Left cardiac atrium (tissue), 4 donors: Measurements from ENCODE around the gene PCSK9. TPM values are rescaled to one million over a fixed set of nuclear protein-coding genes. Genes with fewer than 3 reads are reported as not detected.
"Not testable (repeated sequence)": the region's sequence is repeated elsewhere in the genome, so short reads cannot be mapped to it uniquely, and the experiment has no call there.

Source experiments
- ATAC-seq, 2 donors: fragments of 200-7000 bp; cut with Tn5 transposase; one replicate each; pipeline ENCODE4 v1.9.1; 2020; ENCODE audit warnings: mild to moderate bottlenecking in 2 of 2, moderate library complexity in 2 of 2
- DNase-seq: peaks from one replicate; pipeline ENCODE4 v3.0.0-alpha.2; 2020
- intact Hi-C, 2 donors: fragments of 100-400 bp; cut with DNase I; formaldehyde crosslinking; loops; one replicate each; pipeline versions ENCODE4 v1.14.1 to v1.15.1; 2022 to 2023
- total RNA-seq, 2 donors: library from RNA; stranded (reverse); fragmentation: NEBNext Ultra II Directional; extraction: Animal tissue kit (Norgen Biotek cat#: 25700); gene quantifications; one replicate each; pipeline ENCODE4 v1.2.1, GENCODE V29; 2021
- donor health status: DM: no; HTN: yes; CAD: no.
- donor health status: DM: no; HTN: yes; CAD: no; lungs with severe emphysema.
- donor health status: DM: yes; HTN: yes; CAD: no.
- donor health status: Dilated cardiomyopathy.

The PCSK9 gene
- total RNA-seq, 2 donors from 2014 or later = 0.13 TPM; not detected in 1

- intact Hi-C loops = no loop called here
- ATAC-seq = no peak
Measured at GRCh38 chr1:55005351-55006140, 33.8 kb upstream of the PCSK9 start.

DNA sequence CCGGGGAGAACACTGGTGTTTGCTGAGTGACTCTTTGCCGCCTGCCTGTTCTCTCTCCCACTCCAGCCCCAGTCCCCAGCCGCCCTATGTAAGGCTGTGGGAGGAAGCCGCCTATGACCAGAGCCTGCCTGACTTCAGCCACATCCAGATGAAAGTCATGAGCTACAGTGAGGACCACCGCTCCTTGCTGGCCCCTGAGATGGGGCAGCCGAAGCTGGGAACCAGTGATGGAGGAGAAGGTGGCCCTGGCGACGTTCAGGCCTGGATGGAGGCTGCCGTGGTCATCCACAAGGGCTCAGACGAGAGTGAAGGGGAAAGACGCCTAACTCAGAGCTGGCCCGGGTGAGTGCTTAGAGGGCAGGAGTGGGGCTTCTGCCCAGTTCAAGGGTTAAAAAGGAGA, 32.4 kb upstream of the PCSK9 start:
- intact Hi-C loops = no loop called here
- DNase-seq = no peak
- ATAC-seq = no peak

More at GRCh38 chr1:55005351-55006140, 33.8 kb upstream of the PCSK9 start:
- no peak for DNase-seq

DNA sequence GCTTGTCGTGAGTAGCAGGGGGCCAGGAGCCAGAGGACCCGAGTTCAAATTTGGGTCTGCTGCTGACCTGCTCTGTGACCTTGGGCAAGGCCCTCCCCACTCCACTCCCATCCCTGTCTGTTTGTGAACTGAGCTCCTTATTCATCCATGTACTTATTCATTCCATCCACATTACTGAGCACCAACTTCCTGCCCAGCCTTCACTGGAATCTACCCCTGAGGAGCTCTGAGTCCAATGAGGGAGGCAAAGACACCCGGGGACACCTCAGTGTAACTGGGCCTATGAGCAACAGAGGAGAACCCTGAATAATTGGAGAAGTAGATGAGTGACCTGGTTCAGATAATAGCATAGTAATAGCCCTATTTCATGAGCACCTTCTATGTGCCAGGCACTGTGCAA, 31.7 kb upstream of the PCSK9 start:
- DNase-seq (no peak), ATAC-seq (no peak)
- intact Hi-C loops = no loop called here

DNA sequence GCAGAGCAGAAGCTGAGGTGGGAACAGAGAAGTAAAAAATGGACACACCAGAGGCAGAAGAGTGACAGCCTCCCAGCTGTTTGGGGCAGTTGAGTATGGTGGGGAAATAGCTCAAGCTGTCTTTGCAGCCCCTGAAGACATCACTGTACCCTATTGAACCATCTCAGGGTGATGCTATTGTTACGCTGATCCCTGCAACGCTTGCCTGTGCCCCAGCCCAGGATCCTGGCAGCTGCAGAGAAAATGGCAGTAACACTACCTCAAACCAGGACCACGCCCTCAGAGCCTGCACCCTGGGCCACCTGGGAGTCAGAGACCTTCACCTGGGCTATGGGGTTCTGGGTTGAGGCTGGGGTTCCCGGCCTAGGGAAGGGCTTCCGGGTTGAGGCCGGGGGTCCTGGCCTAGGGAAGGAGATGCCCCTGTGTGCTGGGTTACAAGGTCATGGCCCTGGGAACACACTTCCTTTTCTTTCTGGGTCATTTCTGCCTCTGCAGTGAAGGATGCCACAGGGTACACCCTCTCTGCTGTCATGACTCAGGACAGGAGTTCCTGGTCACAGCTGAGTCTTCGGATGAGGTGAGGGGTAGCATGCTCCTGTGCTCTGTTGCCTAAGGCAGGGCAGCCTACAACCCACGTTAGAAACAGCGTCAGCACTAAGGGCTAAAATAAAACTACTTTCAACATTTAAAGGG, 29.0 kb upstream of the PCSK9 start:
- ATAC-seq (no peak), DNase-seq (no peak)
- intact Hi-C loops = no loop called here

- DNase-seq (no peak), ATAC-seq (no peak)
- intact Hi-C loops = no loop called here
Measured at GRCh38 chr1:55010887-55011217, 28.5 kb upstream of the PCSK9 start.

DNA sequence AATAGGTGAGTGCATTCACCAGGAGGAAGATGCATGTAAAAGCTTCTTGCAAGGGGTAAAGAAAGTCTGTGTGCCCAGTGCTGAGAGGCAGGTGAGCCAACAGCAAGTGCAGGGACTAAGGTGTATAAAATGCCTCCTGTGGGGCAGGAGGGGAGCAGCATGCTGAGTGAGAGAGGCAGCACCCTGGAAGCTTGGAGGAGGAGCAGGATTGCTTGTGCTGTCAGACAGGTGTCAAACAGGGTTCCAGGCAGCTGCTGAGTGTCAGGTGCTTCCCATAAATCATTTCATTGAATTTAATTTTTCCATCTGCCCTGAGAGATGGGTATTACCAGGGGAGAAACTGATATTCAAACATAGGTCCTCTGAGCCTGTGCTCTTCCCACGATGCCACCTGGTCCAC, 26.7 kb upstream of the PCSK9 start:
- ATAC-seq (no peak), DNase-seq (no peak)
- intact Hi-C loops = no loop called here

GRCh38 chr1:55015123-55015522, 24.2 kb upstream of the PCSK9 start:
- ATAC-seq (no peak), DNase-seq (no peak)
- intact Hi-C loops = no loop called here

DNA sequence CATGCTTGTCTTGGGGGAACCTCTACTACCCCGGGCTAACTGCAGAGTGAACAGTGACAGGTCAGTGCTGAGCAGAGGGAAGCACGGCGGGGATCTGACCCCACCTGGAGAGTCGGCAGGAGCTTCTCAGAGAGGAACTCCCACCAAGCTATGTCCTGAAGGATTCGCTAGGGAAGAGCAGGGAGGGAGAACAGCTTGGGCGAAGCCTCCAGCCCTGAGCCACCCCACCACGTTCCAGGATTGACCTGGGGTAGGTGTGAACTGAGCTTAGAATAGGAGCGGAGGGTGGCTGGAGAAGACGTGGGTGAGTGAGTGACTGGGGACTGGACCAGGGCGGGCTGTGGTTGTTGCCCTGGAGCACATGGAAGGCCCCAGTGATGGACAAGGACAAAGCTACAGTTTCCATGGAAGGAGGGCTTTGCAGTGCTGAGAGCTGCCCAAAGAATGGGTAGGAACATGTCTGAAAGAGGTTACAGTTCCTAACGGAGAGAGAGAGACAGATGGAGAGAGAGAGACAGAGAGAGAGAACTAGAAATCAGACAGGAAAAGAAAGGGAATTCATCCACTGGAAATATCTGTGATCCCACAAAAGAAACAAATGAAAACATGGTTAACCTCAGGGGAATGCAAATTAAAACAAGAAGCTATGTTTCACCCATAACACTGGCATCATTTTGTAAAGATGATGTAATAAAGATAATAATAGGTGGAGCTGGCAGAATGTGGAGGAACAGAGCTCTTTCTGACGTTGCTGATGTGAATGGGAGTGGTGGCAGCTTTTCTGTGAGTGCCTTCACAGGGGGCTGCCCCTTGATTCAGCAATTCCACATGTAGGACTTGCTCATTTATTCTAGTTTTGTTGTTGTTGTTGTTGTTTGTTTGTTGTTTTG, 23.4 kb upstream of the PCSK9 start:
- no peak for DNase-seq
- intact Hi-C loops = no loop called here

DNA sequence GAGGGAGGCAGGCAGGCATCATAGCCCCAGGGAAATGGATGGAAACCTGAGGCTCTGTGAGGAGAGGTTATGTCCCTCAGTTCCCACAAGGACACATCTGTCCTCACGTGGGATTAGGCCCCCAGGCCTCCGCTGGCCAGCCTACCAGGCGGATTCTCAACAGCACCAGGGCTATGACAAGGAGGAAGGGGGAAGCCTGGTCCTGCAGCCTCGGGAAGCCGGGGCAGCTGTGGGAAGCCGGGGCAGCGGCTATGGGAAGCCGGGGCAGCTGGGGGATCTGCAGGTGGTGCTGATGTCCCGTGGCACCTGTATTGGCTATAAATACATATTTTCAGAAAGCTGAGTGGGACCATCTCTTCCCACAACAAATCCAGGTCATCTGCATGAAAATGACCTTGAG, 21.0 kb upstream of the PCSK9 start:
- intact Hi-C loops = no loop called here

More for the DNA sequence above, 23.4 kb upstream of the PCSK9 start:
- no peak for ATAC-seq

GRCh38 chr1:55021942-55022546, 17.3 kb upstream of the PCSK9 start:
- ATAC-seq = peak; percentile 98 to 100
- intact Hi-C loops = loop anchor here in 1 of 2 donors (2.0 kb wide), 1 partner anchor 71 kb away; no protein-coding TSS in a partner anchor

More for the DNA sequence above, 21.0 kb upstream of the PCSK9 start:
- no peak for ATAC-seq
- DNase-seq = no peak

DNA sequence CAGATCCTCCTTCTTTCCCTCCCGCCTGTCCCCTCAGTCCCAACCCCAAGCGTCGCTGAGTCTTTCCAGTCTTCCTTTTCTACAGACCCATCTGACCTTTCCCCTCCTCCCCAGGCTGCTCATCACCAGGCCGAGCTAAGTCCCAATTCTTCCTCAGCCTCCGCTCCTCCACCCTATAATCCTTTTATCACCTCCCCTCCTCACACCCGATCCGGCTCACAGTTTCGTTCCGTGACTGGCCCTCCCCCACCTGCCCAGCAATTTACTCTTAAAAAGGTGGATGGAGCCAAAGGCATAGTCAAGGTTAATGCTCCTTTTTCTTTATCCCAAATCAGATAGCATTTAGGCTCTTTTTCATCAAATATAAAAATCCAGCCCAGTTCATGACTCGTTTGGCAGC, 15.2 kb upstream of the PCSK9 start:
- ATAC-seq, intact Hi-C loops, DNase-seq: not testable (repeated sequence)

More at GRCh38 chr1:55021942-55022546, 17.3 kb upstream of the PCSK9 start:
- peak; percentile 80 for DNase-seq

DNA sequence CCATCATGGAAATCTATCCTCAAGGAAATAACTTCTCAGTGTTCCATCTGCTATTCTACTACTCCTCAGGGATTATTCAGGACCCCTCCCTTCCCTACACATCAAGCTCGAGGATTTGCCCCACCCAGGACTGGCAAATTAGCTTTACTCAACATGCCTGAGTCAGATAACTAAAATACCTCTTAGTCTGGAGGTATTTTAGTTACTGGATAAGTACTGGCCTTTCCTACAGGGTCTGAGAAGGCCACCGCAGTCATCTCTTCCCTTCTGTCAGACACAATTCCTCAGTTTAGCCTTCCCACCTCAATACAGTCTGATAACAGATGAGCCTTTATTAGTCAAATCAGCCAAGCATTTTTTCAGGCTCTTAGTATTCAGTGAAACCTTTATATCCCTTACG, 12.7 kb upstream of the PCSK9 start:
- DNase-seq, intact Hi-C loops, ATAC-seq: not testable (repeated sequence)

DNA sequence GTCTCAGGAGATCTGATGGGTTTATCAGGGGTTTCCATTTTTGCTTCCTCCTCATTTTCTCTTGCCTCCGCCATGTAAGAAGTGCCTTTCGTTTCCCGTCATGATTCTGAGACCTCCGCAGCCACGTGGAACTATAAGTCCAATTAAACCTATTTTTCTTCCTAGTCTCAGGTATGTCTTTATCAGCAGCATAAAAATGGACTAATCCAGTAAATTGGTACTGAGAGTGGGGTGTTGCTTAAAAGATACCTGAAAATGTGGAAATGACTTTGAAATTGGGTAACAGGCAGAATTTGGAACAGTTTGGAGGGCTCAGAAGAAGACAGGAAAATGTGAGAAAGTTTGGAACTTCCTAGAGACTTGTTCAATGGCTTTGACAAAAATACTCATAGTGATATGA, 8.2 kb upstream of the PCSK9 start:
- ATAC-seq, intact Hi-C loops, DNase-seq: not testable (repeated sequence)

DNA sequence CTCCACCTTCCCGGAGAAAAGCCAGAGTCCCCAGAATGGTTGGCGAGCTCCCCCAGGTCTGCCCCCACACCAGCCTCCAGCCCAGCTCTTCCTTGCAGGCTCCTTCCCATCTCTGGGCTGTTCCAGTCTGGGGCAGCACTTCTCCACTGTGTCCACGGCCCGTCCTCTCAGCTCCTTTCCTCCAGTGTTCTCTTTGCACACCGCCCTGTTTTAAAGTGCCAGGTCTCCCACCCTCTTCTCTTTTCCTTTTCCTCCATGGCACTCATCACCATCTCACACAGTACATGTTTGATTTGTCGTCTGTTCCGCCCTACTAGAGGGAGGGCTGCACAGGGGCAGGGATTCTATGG, 6.1 kb upstream of the PCSK9 start:
- no peak for DNase-seq
- intact Hi-C loops = no loop called here
- no peak for ATAC-seq

GRCh38 chr1:55034476-55035133, 4.7 kb upstream of the PCSK9 start:
- no peak for DNase-seq
- no peak for ATAC-seq
- intact Hi-C loops = no loop called here

GRCh38 chr1:55035904-55036303, 3.4 kb upstream of the PCSK9 start:
- intact Hi-C loops = no loop called here
- no peak for DNase-seq
- ATAC-seq = no peak

- ATAC-seq (no peak), DNase-seq (no peak)
- intact Hi-C loops = no loop called here
Measured at GRCh38 chr1:55037733-55038551, 1.4 kb upstream of the PCSK9 start.

DNA sequence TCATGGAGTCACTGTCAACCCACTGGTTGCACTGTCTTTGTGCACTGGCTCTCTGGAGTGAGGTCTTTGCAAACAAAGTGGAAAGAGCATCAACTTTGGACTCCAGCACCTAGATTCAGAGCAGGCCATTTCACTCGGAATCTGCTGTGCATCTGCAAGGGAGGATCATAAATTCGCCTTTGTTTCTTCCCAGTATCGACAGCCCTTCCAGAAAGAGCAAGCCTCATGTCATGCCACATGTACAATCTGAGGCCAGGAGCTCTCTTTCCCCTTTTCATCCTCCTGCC, 853 bp upstream of the PCSK9 start:
- DNase-seq (no peak), ATAC-seq (no peak)
- intact Hi-C loops = no loop called here
